Caco-2 (cell line): ENCODE results near the gene TLE7. TPM values are rescaled to one million over a fixed set of nuclear protein-coding genes. Genes with fewer than 3 reads are reported as not detected.

Experiments
- BruUV-seq: library from RNA; stranded (reverse); fragments of 400-500 nt; replicated peaks from 2 replicates; lab custom pipeline; 2021; lab: Mats Ljungman, UMichigan
- CTCF ChIA-PET: fragments of 300-600 bp; sonication (Branson Sonifier 250); formaldehyde crosslinking; loops from one replicate; lab custom pipeline; 2022; ENCODE audit warnings: antibody characterized with exemption; lab: Charles Lee
- POLR2A ChIA-PET: fragments of 300-600 bp; sonication (Branson Sonifier 250); formaldehyde crosslinking; loops from one replicate; lab custom pipeline; 2022; ENCODE audit warnings: antibody characterized with exemption; lab: Charles Lee
- DNase-seq, 2 experiments: peaks; one replicate each; pipeline versions ENCODE4 v3.0.0 to v3.0.0-alpha.2; 2020 to 2022
- H3K27me3 ChIP-seq: replicated peaks from 2 replicates; pipeline ENCODE4 v1.6.0; 2011; ENCODE audit warnings: low read length; ENCODE audit not compliant: control insufficient read depth, insufficient read depth
- H3K36me3 ChIP-seq: 2 replicates; pipeline ENCODE4 v1.5.1; 2011; ENCODE audit warnings: low read length; ENCODE audit not compliant: control insufficient read depth, insufficient read depth
- H3K4me1 ChIP-seq: fragments of 250-450 bp; sonication (Bioruptor Pico); 2 replicates; pipeline ENCODE4 v1.5.1; 2020; ENCODE audit warnings: mild to moderate bottlenecking
- H3K4me3 ChIP-seq: 2 replicates; pipeline ENCODE4 v1.5.1; 2011; ENCODE audit warnings: low read depth, mild to moderate bottlenecking, control low read depth, low read length
- H3K9me3 ChIP-seq: fragments of 250-450 bp; sonication (Bioruptor Pico); 2 replicates; pipeline ENCODE4 v1.5.1; 2020; ENCODE audit warnings: mild to moderate bottlenecking, moderate library complexity
- H3K27ac Mint-ChIP-seq: one replicate; pipeline ENCODE4 v1.8.0; 2022; ENCODE audit warnings: mixed read lengths; ENCODE audit not compliant: unreplicated experiment
- H3K27me3 Mint-ChIP-seq: one replicate; pipeline ENCODE4 v1.8.0; 2022; ENCODE audit warnings: mixed read lengths; ENCODE audit not compliant: insufficient read depth, unreplicated experiment
- H3K36me3 Mint-ChIP-seq: one replicate; pipeline ENCODE4 v1.8.0; 2022; ENCODE audit warnings: mild to moderate bottlenecking, mixed read lengths; ENCODE audit not compliant: insufficient read depth, unreplicated experiment
- H3K4me1 Mint-ChIP-seq: one replicate; pipeline ENCODE4 v1.8.0; 2022; ENCODE audit warnings: low read depth, mixed read lengths; ENCODE audit not compliant: unreplicated experiment
- H3K4me3 Mint-ChIP-seq: one replicate; pipeline ENCODE4 v1.8.0; 2022; ENCODE audit warnings: mild to moderate bottlenecking, moderate library complexity, mixed read lengths; ENCODE audit not compliant: unreplicated experiment
- H3K9me3 Mint-ChIP-seq: one replicate; pipeline ENCODE4 v1.8.0; 2022; ENCODE audit warnings: mixed read lengths; ENCODE audit not compliant: unreplicated experiment
- intact Hi-C: fragments of 100-400 bp; cut with micrococcal nuclease; formaldehyde crosslinking; loops from one replicate; pipeline ENCODE4 v1.10.0; 2022; ENCODE audit not compliant: unreplicated experiment
- total RNA-seq: library from RNA; stranded (reverse); gene quantifications from 2 replicates; pipeline ENCODE4 v1.2.3, GENCODE V29; 2022
- TF ChIP-seq, protein P1 (sequence below), 2 experiments: fragments of 200-600 bp in 1 of 2; IDR thresholded peaks; 1 replicate in 1 of 2; 2 replicates in 1 of 2; pipeline versions ENCODE4 v1.5.1 to v1.8.0; 2011 to 2022; ENCODE audit warnings: antibody characterized with exemption in 1 of 2, control low read depth in 1 of 2, inconsistent platforms in 1 of 2, low read depth in 1 of 2, low read length in 1 of 2, mild to moderate bottlenecking in 1 of 2, moderate library complexity in 1 of 2; ENCODE audit not compliant: insufficient read depth in 1 of 2, severe bottlenecking in 1 of 2, unreplicated experiment in 1 of 2

The TLE7 gene
- total RNA-seq, 1 experiment from 2014 or later, result not detected

GRCh38 chr16:71472051-71472450 lies 30.2 kb upstream of the TLE7 start:
- H3K27ac Mint-ChIP-seq, result no peak overlapping the region
- no TSS peak for BruUV-seq
- DNase-seq, result no peak
- no peaks in the 10 kb centered on the region for H3K4me1 Mint-ChIP-seq
- TF ChIP-seq, protein P1, sequence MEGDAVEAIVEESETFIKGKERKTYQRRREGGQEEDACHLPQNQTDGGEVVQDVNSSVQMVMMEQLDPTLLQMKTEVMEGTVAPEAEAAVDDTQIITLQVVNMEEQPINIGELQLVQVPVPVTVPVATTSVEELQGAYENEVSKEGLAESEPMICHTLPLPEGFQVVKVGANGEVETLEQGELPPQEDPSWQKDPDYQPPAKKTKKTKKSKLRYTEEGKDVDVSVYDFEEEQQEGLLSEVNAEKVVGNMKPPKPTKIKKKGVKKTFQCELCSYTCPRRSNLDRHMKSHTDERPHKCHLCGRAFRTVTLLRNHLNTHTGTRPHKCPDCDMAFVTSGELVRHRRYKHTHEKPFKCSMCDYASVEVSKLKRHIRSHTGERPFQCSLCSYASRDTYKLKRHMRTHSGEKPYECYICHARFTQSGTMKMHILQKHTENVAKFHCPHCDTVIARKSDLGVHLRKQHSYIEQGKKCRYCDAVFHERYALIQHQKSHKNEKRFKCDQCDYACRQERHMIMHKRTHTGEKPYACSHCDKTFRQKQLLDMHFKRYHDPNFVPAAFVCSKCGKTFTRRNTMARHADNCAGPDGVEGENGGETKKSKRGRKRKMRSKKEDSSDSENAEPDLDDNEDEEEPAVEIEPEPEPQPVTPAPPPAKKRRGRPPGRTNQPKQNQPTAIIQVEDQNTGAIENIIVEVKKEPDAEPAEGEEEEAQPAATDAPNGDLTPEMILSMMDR (IDR thresholded peaks at IDR 0.05; ENCODE audit: insufficient read depth in 1 of 2, low read depth in 1 of 2, low read length in 1 of 2, severe bottlenecking in 1 of 2, unreplicated experiment in 1 of 2), result no peak
- no peaks in the 10 kb centered on the region for H3K36me3 Mint-ChIP-seq
- Histone ChIP-seq H3K9me3 (no peaks in the 10 kb centered on the region), H3K36me3 (no peaks in the 10 kb centered on the region), H3K4me3 (no peak overlapping the region), H3K27me3 (no peaks in the 10 kb centered on the region), H3K4me1 (no peaks in the 10 kb centered on the region)
- H3K4me3 Mint-ChIP-seq, result no peak overlapping the region
- intact Hi-C loops, result no loop called here
- H3K27me3 Mint-ChIP-seq, result no peaks in the 10 kb centered on the region
- CTCF ChIA-PET, result no interaction called here
- H3K9me3 Mint-ChIP-seq, result no peaks in the 10 kb centered on the region
- POLR2A ChIA-PET, result no interaction called here

DNA sequence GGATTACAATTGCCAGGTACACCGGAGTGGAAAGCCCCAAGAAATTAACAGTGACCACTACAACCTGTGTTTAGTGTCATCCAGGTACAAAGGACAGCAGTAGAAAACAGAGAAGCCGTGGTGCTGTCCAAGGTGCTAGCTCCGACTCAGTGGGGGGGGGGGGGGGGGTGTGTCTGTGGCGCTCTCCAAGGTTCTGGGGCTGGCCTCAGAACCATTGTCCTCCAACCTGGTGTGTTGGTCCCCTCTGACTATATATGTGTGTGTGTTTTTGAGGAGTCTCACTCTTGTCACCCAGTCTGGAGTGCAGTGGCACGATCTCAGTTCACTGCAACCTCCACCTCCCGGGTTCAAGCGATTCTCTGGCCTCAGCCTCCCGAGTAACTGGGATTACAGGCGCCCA lies 26.0 kb upstream of the TLE7 start:
- Histone ChIP-seq H3K36me3 (no peaks in the 10 kb centered on the region), H3K4me3 (no peak overlapping the region), H3K9me3 (no peaks in the 10 kb centered on the region), H3K4me1 (no peaks in the 10 kb centered on the region), H3K27me3 (no peaks in the 10 kb centered on the region)
- no peaks in the 10 kb centered on the region for H3K27me3 Mint-ChIP-seq
- TF ChIP-seq, protein P1 (IDR thresholded peaks at IDR 0.05; ENCODE audit: insufficient read depth in 1 of 2, low read depth in 1 of 2, low read length in 1 of 2, severe bottlenecking in 1 of 2, unreplicated experiment in 1 of 2), result no peak
- H3K36me3 Mint-ChIP-seq, result no peaks in the 10 kb centered on the region
- no peaks in the 10 kb centered on the region for H3K9me3 Mint-ChIP-seq
- CTCF ChIA-PET, result interaction anchor here (0.5 to 1.0 kb wide), 5 partner anchors 16 to 1682 kb away, joined by 3 to 5 read pairs (median 3); no protein-coding TSS in a partner anchor
- POLR2A ChIA-PET, result interaction anchor here (0.6 kb wide), 1 partner anchor 12 kb away, joined by 8 read pairs; no protein-coding TSS in a partner anchor
- peak; percentile 50 to 62 for DNase-seq
- intact Hi-C loops, result loop anchor here (1.0 kb wide), 1 partner anchor 16 kb away; no protein-coding TSS in a partner anchor
- BruUV-seq, result no TSS peak
- no peak overlapping the region for H3K27ac Mint-ChIP-seq
- H3K4me3 Mint-ChIP-seq, result no peak overlapping the region
- no peaks in the 10 kb centered on the region for H3K4me1 Mint-ChIP-seq

DNA sequence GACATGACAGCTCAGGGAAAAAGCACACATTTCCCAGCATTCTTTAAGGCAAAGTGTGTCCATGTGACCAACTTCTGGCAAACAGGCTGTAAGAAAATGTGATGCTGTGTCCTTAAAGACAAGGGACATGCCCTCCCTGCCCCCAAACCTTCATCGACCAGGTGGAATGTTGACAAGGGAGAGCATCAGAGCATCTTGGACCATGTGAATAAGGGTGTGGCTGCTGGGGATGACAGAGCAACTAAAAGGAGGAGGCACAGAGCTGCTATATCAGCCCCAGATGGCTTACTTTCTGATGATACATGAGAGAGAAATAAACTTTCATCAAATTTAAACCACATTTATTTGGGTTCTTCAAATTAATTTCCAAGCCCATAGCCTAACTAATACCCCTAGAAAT lies 22.4 kb upstream of the TLE7 start:
- intact Hi-C loops, result no loop called here
- H3K4me3 Mint-ChIP-seq, result no peak overlapping the region
- peaks cover 7% of the 10 kb centered on the region; the same call in 1 of the 2 replicates for H3K4me1 ChIP-seq
- no peaks in the 10 kb centered on the region for H3K9me3 Mint-ChIP-seq
- H3K27ac Mint-ChIP-seq, result no peak overlapping the region
- POLR2A ChIA-PET, result no interaction called here
- TF ChIP-seq, protein P1 (IDR thresholded peaks at IDR 0.05; ENCODE audit: insufficient read depth in 1 of 2, low read depth in 1 of 2, low read length in 1 of 2, severe bottlenecking in 1 of 2, unreplicated experiment in 1 of 2), result no peak
- no peak overlapping the region for H3K4me3 ChIP-seq
- no peaks in the 10 kb centered on the region for H3K36me3 Mint-ChIP-seq
- CTCF ChIA-PET, result interaction anchor here (1.1 kb wide), 1 partner anchor 35 kb away, joined by 3 read pairs; no protein-coding TSS in a partner anchor
- H3K27me3 Mint-ChIP-seq, result no peaks in the 10 kb centered on the region
- no TSS peak for BruUV-seq
- DNase-seq, result no peak
- H3K27me3 ChIP-seq, result no peaks in the 10 kb centered on the region
- H3K9me3 ChIP-seq, result no peaks in the 10 kb centered on the region
- H3K36me3 ChIP-seq, result no peaks in the 10 kb centered on the region
- no peaks in the 10 kb centered on the region for H3K4me1 Mint-ChIP-seq
